Ascending aorta (tissue), 2 donors: ENCODE data around the gene PFKL. TPM values are rescaled to one million over a fixed set of nuclear protein-coding genes. Genes with fewer than 3 reads are reported as not detected.

Experiments
- DNase-seq, 2 donors: peaks; one replicate each; pipeline ENCODE4 v3.0.0-alpha.2; 2019; ENCODE audit warnings: low spot score in 2 of 2
- H3K27ac ChIP-seq, 2 donors: fragments of 200-600 bp; sonication (generic); one replicate each; pipeline ENCODE4 v1.5.1; 2016 to 2017; ENCODE audit warnings: mild to moderate bottlenecking in 1 of 2
- H3K27me3 ChIP-seq: fragments of 200-600 bp; sonication (generic); one replicate; pipeline ENCODE4 v1.5.1; 2017
- H3K36me3 ChIP-seq, 2 donors: fragments of 200-600 bp; sonication (generic); one replicate each; pipeline ENCODE4 v1.5.1; 2016
- H3K4me1 ChIP-seq, 2 donors: fragments of 200-600 bp; sonication (generic); one replicate each; pipeline ENCODE4 v1.5.1; 2016 to 2017; ENCODE audit warnings: mild to moderate bottlenecking in 1 of 2
- H3K4me3 ChIP-seq, 2 donors: fragments of 200-600 bp; sonication (generic); one replicate each; pipeline ENCODE4 v1.5.1; 2016 to 2017; ENCODE audit warnings: mild to moderate bottlenecking in 1 of 2
- H3K9me3 ChIP-seq, 2 donors: fragments of 200-600 bp; sonication (generic); one replicate each; pipeline ENCODE4 v1.5.1; 2016
- intact Hi-C: fragments of 100-400 bp; cut with DNase I; formaldehyde crosslinking; loops from one replicate; pipeline ENCODE4 v1.15.1; 2023
- total RNA-seq: library from RNA; depleted of rRNA; stranded (reverse); fragments of >200 nt; gene quantifications from one replicate; pipeline ENCODE4 v1.1.0, GENCODE V29; 2016
- TF ChIP-seq, protein P1 (sequence below), 3 experiments: fragments of 200-600 bp in 2 of 3; fragments of 450-650 bp in 1 of 3; sonication (generic) in 2 of 3; IDR thresholded peaks; one replicate each; pipeline ENCODE4 v1.5.1; 2016 to 2019; ENCODE audit warnings: antibody characterized with exemption in 3 of 3, mild to moderate bottlenecking in 1 of 3, moderate library complexity in 1 of 3

The PFKL gene
- total RNA-seq, 1 donor from 2014 or later = 153 TPM

DNA sequence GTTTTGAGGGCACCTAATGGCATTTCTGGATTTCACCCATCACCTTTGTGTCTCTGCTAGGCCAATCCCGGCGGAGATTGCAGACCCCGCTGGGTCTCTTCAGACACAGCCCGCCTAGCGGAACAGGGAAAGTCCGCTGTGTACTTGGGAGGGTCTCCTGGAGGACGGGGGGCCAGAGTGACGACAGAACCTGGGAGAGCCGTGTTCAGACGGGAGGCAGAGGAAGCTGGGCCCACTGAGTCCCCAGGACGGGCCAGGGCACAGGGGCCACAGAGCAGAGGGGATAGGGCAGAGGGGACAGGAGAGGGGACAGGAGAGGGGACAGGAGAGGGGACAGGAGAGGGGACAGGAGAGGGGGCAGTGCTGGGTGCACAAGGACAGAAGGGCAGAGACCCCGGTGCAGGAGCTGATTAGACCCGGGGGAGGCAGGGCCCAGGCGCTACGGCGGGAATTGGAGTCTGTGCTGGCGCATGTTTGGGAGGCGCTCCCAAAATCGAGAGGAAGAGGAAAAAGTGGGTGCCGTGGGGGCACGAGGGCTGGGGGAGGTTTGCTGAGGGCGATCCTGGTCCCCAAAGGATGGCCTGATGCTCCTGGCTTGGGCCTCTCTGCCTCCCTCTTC, 66.2 kb downstream of the PFKL start:
- no peak overlapping the region for H3K27ac ChIP-seq
- peak in 1 of 2 donors; percentile 59 for DNase-seq
- H3K27me3 ChIP-seq = no peaks in the 10 kb centered on the region
- H3K4me3 ChIP-seq = no peak overlapping the region
- TF ChIP-seq, protein P1, sequence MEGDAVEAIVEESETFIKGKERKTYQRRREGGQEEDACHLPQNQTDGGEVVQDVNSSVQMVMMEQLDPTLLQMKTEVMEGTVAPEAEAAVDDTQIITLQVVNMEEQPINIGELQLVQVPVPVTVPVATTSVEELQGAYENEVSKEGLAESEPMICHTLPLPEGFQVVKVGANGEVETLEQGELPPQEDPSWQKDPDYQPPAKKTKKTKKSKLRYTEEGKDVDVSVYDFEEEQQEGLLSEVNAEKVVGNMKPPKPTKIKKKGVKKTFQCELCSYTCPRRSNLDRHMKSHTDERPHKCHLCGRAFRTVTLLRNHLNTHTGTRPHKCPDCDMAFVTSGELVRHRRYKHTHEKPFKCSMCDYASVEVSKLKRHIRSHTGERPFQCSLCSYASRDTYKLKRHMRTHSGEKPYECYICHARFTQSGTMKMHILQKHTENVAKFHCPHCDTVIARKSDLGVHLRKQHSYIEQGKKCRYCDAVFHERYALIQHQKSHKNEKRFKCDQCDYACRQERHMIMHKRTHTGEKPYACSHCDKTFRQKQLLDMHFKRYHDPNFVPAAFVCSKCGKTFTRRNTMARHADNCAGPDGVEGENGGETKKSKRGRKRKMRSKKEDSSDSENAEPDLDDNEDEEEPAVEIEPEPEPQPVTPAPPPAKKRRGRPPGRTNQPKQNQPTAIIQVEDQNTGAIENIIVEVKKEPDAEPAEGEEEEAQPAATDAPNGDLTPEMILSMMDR (IDR thresholded peaks at IDR 0.05) = no peak
- intact Hi-C loops = no loop called here
- peaks cover 5 to 17% of the 10 kb centered on the region in 2 donors for H3K9me3 ChIP-seq
- no peaks in the 10 kb centered on the region for H3K4me1 ChIP-seq
- no peaks in the 10 kb centered on the region for H3K36me3 ChIP-seq

DNA sequence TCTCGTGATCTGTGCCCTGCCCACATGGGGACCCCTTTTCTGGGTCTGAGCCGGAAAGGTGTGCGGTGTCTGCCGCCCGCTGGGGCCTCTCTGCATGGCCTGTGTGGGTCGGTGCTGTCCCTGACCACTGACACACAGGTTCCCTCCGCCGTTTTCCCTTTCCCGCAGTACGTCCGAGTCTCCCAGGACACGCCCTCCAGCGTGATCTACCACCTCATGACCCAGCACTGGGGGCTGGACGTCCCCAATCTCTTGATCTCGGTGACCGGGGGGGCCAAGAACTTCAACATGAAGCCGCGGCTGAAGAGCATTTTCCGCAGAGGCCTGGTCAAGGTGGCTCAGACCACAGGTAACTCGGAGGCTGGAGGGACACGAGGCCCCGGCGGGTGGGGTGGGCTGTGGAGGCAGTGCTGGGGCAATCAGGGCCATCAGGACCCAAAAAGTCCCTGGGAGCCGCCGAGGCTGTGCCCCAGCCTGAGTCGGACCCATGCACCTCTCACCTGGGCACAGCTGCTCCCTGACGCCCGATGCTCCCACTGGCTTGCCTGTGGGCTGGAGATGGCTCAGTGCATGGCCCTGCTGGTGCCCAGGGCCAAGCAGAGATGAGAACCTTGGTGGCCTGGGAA, 66.8 kb downstream of the PFKL start:
- Histone ChIP-seq H3K4me1 (no peaks in the 10 kb centered on the region), H3K36me3 (no peaks in the 10 kb centered on the region), H3K27me3 (no peaks in the 10 kb centered on the region), H3K27ac (no peak overlapping the region), H3K4me3 (no peak overlapping the region), H3K9me3 (peaks cover 5 to 17% of the 10 kb centered on the region in 2 donors)
- DNase-seq = peak in 1 of 2 donors; percentile 38
- intact Hi-C loops = no loop called here
- TF ChIP-seq, protein P1 (IDR thresholded peaks at IDR 0.05) = no peak

DNA sequence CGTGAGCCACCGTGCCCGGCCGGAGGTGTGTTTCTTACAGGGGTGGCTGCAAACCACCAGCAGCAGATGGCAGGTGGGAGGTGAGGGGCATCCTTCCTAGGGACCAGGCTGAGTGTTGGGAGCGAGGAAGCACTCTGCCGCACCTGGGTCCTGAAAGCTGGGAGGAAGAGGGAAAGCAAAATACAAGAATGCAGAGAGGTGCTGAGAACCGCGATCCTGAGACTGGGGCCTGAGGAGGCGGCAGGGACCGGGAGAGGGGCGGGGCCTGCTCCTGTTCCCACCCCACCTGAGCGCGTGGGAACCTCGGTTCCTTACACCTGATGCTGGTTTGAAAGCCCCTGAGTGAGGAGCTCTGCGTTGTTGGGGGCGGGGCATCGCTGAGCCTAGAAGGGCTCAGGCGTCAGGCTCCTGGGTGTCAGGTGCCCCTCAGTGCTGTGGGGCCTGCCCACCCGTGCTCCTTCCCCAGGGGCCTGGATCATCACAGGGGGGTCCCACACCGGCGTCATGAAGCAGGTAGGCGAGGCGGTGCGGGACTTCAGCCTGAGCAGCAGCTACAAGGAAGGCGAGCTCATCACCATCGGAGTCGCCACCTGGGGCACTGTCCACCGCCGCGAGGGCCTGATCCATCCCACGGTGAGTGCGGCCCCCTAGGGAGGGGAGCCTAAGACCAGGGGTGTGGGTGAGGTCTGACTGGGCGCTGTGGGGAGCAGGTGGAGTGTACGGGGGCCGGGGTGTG, 69.0 kb downstream of the PFKL start:
- Histone ChIP-seq H3K36me3 (no peaks in the 10 kb centered on the region), H3K27ac (no peak overlapping the region), H3K9me3 (peaks cover 0 to 4% of the 10 kb centered on the region in 2 donors), H3K4me3 (no peak overlapping the region), H3K27me3 (no peaks in the 10 kb centered on the region), H3K4me1 (no peaks in the 10 kb centered on the region)
- DNase-seq = peak in 1 of 2 donors; percentile 58
- TF ChIP-seq, protein P1 (IDR thresholded peaks at IDR 0.05) = no peak
- intact Hi-C loops = no loop called here

DNA sequence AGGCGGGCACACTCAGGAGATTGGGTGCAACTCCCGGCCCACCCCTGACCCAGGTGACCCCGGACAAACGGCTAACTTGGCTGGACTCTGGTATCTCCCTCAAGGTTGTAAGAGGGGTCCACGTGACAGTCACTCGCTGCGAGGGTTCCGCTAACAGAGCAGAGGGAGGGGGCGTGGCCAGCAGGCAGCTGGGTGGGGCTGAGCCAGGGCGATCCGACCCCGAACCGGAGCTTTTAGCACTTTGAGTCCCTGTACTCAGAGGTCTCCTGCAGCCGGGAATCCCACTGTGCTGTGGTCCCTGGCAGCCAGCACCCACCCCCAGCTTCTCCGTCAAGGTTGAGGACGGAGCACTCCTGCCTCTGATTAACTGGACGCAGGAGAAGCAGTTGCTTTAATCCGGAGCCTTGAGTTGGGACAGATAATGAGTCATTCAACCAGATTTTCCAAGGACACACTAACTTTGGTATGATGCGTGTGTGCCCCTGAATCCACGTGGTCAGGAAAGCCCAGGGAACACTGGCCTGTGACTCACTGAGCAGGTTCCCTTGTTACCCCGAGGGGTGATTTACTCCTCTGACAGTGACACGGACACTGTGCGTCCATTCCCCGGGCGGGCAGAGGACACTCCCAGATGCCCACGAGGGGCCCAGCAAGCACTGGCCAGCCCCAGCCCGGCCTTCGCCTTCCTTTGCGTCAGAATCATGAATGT, 70.3 kb downstream of the PFKL start:
- Histone ChIP-seq H3K36me3 (no peaks in the 10 kb centered on the region), H3K9me3 (no peaks in the 10 kb centered on the region), H3K27me3 (no peaks in the 10 kb centered on the region), H3K27ac (no peak overlapping the region), H3K4me3 (peak overlapping the region in 1 of 2 donors; percentile 10), H3K4me1 (no peaks in the 10 kb centered on the region)
- intact Hi-C loops = no loop called here
- peak in 1 of 2 donors; percentile 56 for DNase-seq
- TF ChIP-seq, protein P1 (IDR thresholded peaks at IDR 0.05) = no peak

DNA sequence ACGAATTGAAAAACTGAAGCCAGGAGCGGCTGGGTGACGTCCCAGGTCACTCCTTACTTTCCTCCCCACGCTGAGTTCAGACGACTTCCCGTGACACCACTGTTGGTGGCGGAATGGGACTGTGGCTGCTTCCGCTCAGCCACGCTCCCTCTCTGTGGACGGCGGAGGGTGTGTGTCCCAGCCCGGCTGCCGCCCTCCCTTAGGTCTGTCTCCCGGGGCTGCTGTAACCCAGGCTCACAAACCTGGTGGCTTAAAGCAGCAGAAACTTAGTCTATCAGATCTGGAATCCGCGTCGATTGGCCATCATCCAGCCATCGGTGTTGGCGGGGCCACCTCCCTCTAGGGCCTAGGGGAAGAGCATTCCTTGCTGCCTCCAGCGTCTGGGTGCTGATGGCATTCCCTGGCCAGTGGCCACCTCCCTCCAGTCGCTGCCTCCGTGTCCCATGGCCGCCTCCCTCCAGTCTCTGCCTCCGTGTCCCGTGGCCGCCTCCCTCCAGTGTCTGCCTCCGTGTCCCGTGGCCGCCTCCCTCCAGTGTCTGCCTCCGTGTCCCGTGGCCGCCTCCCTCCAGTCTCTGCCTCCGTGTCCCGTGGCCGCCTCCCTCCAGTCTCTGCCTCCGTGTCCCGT, 71.0 kb downstream of the PFKL start:
- Histone ChIP-seq H3K9me3 (no peaks in the 10 kb centered on the region), H3K27me3 (no peaks in the 10 kb centered on the region), H3K27ac (no peak overlapping the region), H3K4me3 (peak overlapping the region in 1 of 2 donors; percentile 10), H3K36me3 (no peaks in the 10 kb centered on the region), H3K4me1 (no peaks in the 10 kb centered on the region)
- TF ChIP-seq, protein P1 (IDR thresholded peaks at IDR 0.05) = no peak
- no peak for DNase-seq
- intact Hi-C loops = no loop called here
